GM23338 (cell line): ENCODE measurements around the gene CDH4. TPM values are rescaled to one million over a fixed set of nuclear protein-coding genes. Genes with fewer than 3 reads are reported as not detected.

Experiments
- ATAC-seq: fragments of 200-7000 bp; cut with Tn5 transposase; 3 replicates; pipeline ENCODE4 v1.9.1; 2020
- DNase-seq: peaks from one replicate; pipeline ENCODE4 v3.0.0-alpha.2; 2015; ENCODE audit warnings: low spot score
- H2AFZ ChIP-seq: fragments of 200-600 bp; sonication (generic); 2 replicates; pipeline ENCODE4 v1.8.0; 2016; ENCODE audit warnings: antibody characterized with exemption, mild to moderate bottlenecking, moderate library complexity
- H3F3A ChIP-seq: fragments of 200-600 bp; sonication (generic); replicated peaks from 2 replicates; pipeline ENCODE4 v1.8.0; 2017; ENCODE audit warnings: antibody characterized with exemption, mixed run types, low read depth
- H3K27ac ChIP-seq: fragments of 200-600 bp; sonication (generic); 2 replicates; pipeline ENCODE4 v1.6.1; 2016; ENCODE audit warnings: low read depth
- H3K27me3 ChIP-seq: fragments of 200-600 bp; sonication (generic); 2 replicates; pipeline ENCODE4 v1.8.0; 2016; ENCODE audit warnings: mild to moderate bottlenecking, mixed run types, moderate library complexity; ENCODE audit not compliant: insufficient read depth
- H3K36me3 ChIP-seq: fragments of 200-600 bp; sonication (generic); 2 replicates; pipeline ENCODE4 v1.8.0; 2016; ENCODE audit warnings: mild to moderate bottlenecking; ENCODE audit not compliant: insufficient read depth
- H3K4me1 ChIP-seq: fragments of 200-600 bp; sonication (generic); 2 replicates; pipeline ENCODE4 v1.8.0; 2016; ENCODE audit warnings: mild to moderate bottlenecking, moderate library complexity; ENCODE audit not compliant: insufficient read depth
- H3K4me2 ChIP-seq: fragments of 200-600 bp; sonication (generic); 2 replicates; pipeline ENCODE4 v1.7.1; 2017; ENCODE audit warnings: mixed run types
- H3K4me3 ChIP-seq: fragments of 200-600 bp; sonication (generic); 2 replicates; pipeline ENCODE4 v1.6.1; 2016; ENCODE audit warnings: mixed run types
- H3K79me2 ChIP-seq: fragments of 200-600 bp; sonication (generic); replicated peaks from 2 replicates; pipeline ENCODE4 v1.8.0; 2017; ENCODE audit warnings: mild to moderate bottlenecking; ENCODE audit not compliant: insufficient read depth
- H3K9me2 ChIP-seq: fragments of 200-600 bp; sonication (generic); 2 replicates; pipeline ENCODE4 v1.8.0; 2017; ENCODE audit not compliant: insufficient read depth
- H4K20me1 ChIP-seq: fragments of 200-600 bp; sonication (generic); replicated peaks from 2 replicates; pipeline ENCODE4 v1.8.0; 2017; ENCODE audit warnings: mild to moderate bottlenecking; ENCODE audit not compliant: insufficient read depth
- H3K27ac Mint-ChIP-seq: 2 replicates; pipeline ENCODE4 v1.8.0; 2020; ENCODE audit warnings: inconsistent platforms, mild to moderate bottlenecking, moderate library complexity, mixed read lengths
- H3K27me3 Mint-ChIP-seq: 3 replicates; pipeline ENCODE4 v1.8.0; 2022; ENCODE audit warnings: low read depth, mild to moderate bottlenecking, moderate library complexity, mixed read lengths, inconsistent platforms; ENCODE audit not compliant: insufficient read depth, poor library complexity
- H3K36me3 Mint-ChIP-seq: 3 replicates; pipeline ENCODE4 v1.8.0; 2021; ENCODE audit warnings: low read depth, mild to moderate bottlenecking, inconsistent platforms, moderate library complexity, mixed read lengths
- H3K4me1 Mint-ChIP-seq: 3 replicates; pipeline ENCODE4 v1.8.0; 2020; ENCODE audit warnings: mild to moderate bottlenecking, inconsistent platforms, mixed read lengths
- H3K4me3 Mint-ChIP-seq: 3 replicates; pipeline ENCODE4 v1.8.0; 2021; ENCODE audit warnings: moderate library complexity, mild to moderate bottlenecking, inconsistent platforms, mixed read lengths
- H3K9me3 Mint-ChIP-seq: 3 replicates; pipeline ENCODE4 v1.8.0; 2020; ENCODE audit warnings: moderate library complexity, mild to moderate bottlenecking, inconsistent platforms, mixed read lengths
- CREB1 ChIP-seq: fragments of 250-450 bp; sonication (Bioruptor Pico); IDR thresholded peaks from 2 replicates; pipeline ENCODE4 v1.5.0; 2020; ENCODE audit warnings: low read depth, mild to moderate bottlenecking, moderate library complexity
- EZH2 ChIP-seq: fragments of 200-600 bp; sonication (generic); IDR thresholded peaks from one replicate; pipeline ENCODE4 v1.8.0; 2017; ENCODE audit warnings: antibody characterized with exemption, mild to moderate bottlenecking, low read depth; ENCODE audit not compliant: unreplicated experiment
- JUNB ChIP-seq: IDR thresholded peaks from one replicate; pipeline ENCODE4 v1.6.1; 2016; ENCODE audit warnings: antibody characterized with exemption; ENCODE audit not compliant: unreplicated experiment
- NANOG ChIP-seq: IDR thresholded peaks from 2 replicates; pipeline ENCODE4 v1.6.1; 2016; ENCODE audit warnings: antibody characterized with exemption, borderline replicate concordance
- POLR2AphosphoS5 ChIP-seq: IDR thresholded peaks from 2 replicates; pipeline ENCODE4 v1.6.1; 2016; ENCODE audit warnings: antibody characterized with exemption, low read depth
- STAT1 ChIP-seq: IDR thresholded peaks from one replicate; pipeline ENCODE4 v1.6.1; 2016; ENCODE audit warnings: antibody characterized with exemption; ENCODE audit not compliant: unreplicated experiment
- ZNF331 ChIP-seq: fragments of 250-450 bp; sonication (Bioruptor Pico); IDR thresholded peaks from 2 replicates; pipeline ENCODE4 v1.5.0; 2020; ENCODE audit warnings: low read depth, mild to moderate bottlenecking, moderate library complexity
- polyA plus RNA-seq: library from polyadenylated mRNA; unstranded; fragments of >200 nt; fragmentation: Nextera tagmentation; extraction: Ambion mirVana; gene quantifications from 2 replicates; pipeline ENCODE4 v1.2.1, GENCODE V29; 2016
- total RNA-seq: library from RNA; depleted of rRNA; stranded (reverse); fragments of >200 nt; shearing (Covaris generic); gene quantifications from 2 replicates; pipeline ENCODE4 v1.2.3, GENCODE V29; 2014
- TF ChIP-seq, protein P1 (sequence below), 2 experiments: fragments of 200-600 bp in 1 of 2; sonication (generic) in 1 of 2; conservative IDR thresholded peaks; 2 replicates each; pipeline versions ENCODE4 v1.5.1 to v1.6.1; 2016 to 2017; ENCODE audit warnings: antibody characterized with exemption in 2 of 2, low read depth in 2 of 2, mild to moderate bottlenecking in 2 of 2, moderate library complexity in 1 of 2
- TF ChIP-seq, protein P2 (sequence below): IDR thresholded peaks from 2 replicates; pipeline ENCODE4 v1.6.1; 2016; ENCODE audit warnings: antibody characterized with exemption
- TF ChIP-seq, protein P3 (sequence below): fragments of 250-450 bp; sonication (Bioruptor Pico); IDR thresholded peaks from 2 replicates; pipeline ENCODE4 v1.5.0; 2020; ENCODE audit warnings: mild to moderate bottlenecking, moderate library complexity
- TF ChIP-seq, protein P4 (sequence below): IDR thresholded peaks from one replicate; pipeline ENCODE4 v1.6.1; 2018; ENCODE audit warnings: antibody characterized with exemption; ENCODE audit not compliant: unreplicated experiment

The CDH4 gene
- total and polyA plus RNA-seq, 2 experiments from 2014 or later: 1.2 to 4.2 TPM

DNA sequence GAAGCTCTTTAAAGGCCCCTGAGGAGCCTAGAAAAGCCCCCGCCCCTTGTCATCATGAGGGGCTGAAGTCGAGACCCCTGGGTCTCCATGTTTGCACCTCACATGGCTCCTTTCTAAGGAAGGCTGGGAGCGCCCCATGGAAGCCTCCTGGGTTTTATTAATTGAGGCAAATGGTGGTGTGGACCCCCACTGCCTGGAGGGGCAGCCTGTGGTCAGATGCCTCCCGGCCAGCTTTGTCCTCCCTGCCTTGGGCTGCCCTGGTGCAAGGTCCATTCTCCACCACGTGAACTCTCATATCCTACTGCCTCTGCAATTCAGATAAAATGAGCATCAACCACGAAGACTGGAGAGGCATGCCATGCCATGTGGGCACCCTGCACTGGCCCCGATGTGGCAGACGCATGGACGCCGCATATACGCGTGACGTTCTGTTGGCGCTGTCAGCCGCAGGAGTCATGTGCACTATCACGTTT is 518.1 kb downstream of the CDH4 start:
- no peak for ATAC-seq
- Histone ChIP-seq H2AFZ (no peak overlapping the region), H3K27me3 (no peaks in the 10 kb centered on the region), H3K27ac (no peak overlapping the region), H3K4me3 (no peak overlapping the region), H3K4me1 (no peaks in the 10 kb centered on the region), H3K4me2 (no peak overlapping the region), H3K79me2 (no peaks in the 10 kb centered on the region), H4K20me1 (no peaks in the 10 kb centered on the region), H3K9me2 (no peaks in the 10 kb centered on the region), H3K36me3 (no peaks in the 10 kb centered on the region), H3F3A (no peaks in the 10 kb centered on the region)
- Mint-ChIP-seq H3K4me1 (no peaks in the 10 kb centered on the region; the same call in 2 of the 3 replicates), H3K27me3 (peaks cover 19% of the 10 kb centered on the region), H3K36me3 (no peaks in the 10 kb centered on the region), H3K27ac (no peak overlapping the region), H3K9me3 (no peaks in the 10 kb centered on the region), H3K4me3 (no peak overlapping the region)
- no peak for DNase-seq
- TF ChIP-seq, protein P1, sequence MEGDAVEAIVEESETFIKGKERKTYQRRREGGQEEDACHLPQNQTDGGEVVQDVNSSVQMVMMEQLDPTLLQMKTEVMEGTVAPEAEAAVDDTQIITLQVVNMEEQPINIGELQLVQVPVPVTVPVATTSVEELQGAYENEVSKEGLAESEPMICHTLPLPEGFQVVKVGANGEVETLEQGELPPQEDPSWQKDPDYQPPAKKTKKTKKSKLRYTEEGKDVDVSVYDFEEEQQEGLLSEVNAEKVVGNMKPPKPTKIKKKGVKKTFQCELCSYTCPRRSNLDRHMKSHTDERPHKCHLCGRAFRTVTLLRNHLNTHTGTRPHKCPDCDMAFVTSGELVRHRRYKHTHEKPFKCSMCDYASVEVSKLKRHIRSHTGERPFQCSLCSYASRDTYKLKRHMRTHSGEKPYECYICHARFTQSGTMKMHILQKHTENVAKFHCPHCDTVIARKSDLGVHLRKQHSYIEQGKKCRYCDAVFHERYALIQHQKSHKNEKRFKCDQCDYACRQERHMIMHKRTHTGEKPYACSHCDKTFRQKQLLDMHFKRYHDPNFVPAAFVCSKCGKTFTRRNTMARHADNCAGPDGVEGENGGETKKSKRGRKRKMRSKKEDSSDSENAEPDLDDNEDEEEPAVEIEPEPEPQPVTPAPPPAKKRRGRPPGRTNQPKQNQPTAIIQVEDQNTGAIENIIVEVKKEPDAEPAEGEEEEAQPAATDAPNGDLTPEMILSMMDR (conservative IDR thresholded peaks at IDR 0.05; ENCODE audit: low read depth in 2 of 2): no peak
- TF ChIP-seq EZH2 (no peak), JUNB (no peak), STAT1 (no peak), ZNF331 (CRISPR knock-in tag) (no peak), NANOG (no peak), CREB1 (CRISPR knock-in tag) (no peak), POLR2AphosphoS5 (no peak)
- TF ChIP-seq, protein P2, sequence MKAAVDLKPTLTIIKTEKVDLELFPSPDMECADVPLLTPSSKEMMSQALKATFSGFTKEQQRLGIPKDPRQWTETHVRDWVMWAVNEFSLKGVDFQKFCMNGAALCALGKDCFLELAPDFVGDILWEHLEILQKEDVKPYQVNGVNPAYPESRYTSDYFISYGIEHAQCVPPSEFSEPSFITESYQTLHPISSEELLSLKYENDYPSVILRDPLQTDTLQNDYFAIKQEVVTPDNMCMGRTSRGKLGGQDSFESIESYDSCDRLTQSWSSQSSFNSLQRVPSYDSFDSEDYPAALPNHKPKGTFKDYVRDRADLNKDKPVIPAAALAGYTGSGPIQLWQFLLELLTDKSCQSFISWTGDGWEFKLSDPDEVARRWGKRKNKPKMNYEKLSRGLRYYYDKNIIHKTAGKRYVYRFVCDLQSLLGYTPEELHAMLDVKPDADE: no peak
- TF ChIP-seq, protein P3, sequence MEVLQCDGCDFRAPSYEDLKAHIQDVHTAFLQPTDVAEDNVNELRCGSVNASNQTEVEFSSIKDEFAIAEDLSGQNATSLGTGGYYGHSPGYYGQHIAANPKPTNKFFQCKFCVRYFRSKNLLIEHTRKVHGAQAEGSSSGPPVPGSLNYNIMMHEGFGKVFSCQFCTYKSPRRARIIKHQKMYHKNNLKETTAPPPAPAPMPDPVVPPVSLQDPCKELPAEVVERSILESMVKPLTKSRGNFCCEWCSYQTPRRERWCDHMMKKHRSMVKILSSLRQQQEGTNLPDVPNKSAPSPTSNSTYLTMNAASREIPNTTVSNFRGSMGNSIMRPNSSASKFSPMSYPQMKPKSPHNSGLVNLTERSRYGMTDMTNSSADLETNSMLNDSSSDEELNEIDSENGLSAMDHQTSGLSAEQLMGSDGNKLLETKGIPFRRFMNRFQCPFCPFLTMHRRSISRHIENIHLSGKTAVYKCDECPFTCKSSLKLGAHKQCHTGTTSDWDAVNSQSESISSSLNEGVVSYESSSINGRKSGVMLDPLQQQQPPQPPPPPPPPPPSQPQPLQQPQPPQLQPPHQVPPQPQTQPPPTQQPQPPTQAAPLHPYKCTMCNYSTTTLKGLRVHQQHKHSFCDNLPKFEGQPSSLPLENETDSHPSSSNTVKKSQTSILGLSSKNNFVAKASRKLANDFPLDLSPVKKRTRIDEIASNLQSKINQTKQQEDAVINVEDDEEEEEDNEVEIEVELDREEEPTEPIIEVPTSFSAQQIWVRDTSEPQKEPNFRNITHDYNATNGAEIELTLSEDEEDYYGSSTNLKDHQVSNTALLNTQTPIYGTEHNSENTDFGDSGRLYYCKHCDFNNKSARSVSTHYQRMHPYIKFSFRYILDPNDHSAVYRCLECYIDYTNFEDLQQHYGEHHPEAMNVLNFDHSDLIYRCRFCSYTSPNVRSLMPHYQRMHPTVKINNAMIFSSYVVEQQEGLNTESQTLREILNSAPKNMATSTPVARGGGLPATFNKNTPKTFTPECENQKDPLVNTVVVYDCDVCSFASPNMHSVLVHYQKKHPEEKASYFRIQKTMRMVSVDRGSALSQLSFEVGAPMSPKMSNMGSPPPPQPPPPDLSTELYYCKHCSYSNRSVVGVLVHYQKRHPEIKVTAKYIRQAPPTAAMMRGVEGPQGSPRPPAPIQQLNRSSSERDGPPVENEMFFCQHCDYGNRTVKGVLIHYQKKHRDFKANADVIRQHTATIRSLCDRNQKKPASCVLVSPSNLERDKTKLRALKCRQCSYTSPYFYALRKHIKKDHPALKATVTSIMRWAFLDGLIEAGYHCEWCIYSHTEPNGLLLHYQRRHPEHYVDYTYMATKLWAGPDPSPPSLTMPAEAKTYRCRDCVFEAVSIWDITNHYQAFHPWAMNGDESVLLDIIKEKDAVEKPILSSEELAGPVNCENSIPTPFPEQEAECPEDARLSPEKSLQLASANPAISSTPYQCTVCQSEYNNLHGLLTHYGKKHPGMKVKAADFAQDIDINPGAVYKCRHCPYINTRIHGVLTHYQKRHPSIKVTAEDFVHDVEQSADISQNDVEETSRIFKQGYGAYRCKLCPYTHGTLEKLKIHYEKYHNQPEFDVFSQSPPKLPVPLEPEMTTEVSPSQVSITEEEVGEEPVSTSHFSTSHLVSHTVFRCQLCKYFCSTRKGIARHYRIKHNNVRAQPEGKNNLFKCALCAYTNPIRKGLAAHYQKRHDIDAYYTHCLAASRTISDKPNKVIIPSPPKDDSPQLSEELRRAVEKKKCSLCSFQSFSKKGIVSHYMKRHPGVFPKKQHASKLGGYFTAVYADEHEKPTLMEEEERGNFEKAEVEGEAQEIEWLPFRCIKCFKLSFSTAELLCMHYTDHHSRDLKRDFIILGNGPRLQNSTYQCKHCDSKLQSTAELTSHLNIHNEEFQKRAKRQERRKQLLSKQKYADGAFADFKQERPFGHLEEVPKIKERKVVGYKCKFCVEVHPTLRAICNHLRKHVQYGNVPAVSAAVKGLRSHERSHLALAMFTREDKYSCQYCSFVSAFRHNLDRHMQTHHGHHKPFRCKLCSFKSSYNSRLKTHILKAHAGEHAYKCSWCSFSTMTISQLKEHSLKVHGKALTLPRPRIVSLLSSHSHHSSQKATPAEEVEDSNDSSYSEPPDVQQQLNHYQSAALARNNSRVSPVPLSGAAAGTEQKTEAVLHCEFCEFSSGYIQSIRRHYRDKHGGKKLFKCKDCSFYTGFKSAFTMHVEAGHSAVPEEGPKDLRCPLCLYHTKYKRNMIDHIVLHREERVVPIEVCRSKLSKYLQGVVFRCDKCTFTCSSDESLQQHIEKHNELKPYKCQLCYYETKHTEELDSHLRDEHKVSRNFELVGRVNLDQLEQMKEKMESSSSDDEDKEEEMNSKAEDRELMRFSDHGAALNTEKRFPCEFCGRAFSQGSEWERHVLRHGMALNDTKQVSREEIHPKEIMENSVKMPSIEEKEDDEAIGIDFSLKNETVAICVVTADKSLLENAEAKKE (CRISPR knock-in tag): no peak
- TF ChIP-seq, protein P4, sequence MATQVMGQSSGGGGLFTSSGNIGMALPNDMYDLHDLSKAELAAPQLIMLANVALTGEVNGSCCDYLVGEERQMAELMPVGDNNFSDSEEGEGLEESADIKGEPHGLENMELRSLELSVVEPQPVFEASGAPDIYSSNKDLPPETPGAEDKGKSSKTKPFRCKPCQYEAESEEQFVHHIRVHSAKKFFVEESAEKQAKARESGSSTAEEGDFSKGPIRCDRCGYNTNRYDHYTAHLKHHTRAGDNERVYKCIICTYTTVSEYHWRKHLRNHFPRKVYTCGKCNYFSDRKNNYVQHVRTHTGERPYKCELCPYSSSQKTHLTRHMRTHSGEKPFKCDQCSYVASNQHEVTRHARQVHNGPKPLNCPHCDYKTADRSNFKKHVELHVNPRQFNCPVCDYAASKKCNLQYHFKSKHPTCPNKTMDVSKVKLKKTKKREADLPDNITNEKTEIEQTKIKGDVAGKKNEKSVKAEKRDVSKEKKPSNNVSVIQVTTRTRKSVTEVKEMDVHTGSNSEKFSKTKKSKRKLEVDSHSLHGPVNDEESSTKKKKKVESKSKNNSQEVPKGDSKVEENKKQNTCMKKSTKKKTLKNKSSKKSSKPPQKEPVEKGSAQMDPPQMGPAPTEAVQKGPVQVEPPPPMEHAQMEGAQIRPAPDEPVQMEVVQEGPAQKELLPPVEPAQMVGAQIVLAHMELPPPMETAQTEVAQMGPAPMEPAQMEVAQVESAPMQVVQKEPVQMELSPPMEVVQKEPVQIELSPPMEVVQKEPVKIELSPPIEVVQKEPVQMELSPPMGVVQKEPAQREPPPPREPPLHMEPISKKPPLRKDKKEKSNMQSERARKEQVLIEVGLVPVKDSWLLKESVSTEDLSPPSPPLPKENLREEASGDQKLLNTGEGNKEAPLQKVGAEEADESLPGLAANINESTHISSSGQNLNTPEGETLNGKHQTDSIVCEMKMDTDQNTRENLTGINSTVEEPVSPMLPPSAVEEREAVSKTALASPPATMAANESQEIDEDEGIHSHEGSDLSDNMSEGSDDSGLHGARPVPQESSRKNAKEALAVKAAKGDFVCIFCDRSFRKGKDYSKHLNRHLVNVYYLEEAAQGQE: no peak
